H9 (cell line): ENCODE data around the gene PPM1H. TPM values are rescaled to one million over a fixed set of nuclear protein-coding genes. Genes with fewer than 3 reads are reported as not detected.

Experiments used
- DNase-seq: peaks from one replicate; pipeline ENCODE4 v3.0.0-alpha.2; 2017
- H2AFZ ChIP-seq: one replicate; pipeline ENCODE4 v1.6.1; 2013; ENCODE audit warnings: mild to moderate bottlenecking, low read length, control low read depth, moderate library complexity
- H2AK5ac ChIP-seq: 2 replicates; pipeline ENCODE4 v1.6.1; 2013; ENCODE audit warnings: low read length, control low read depth, mixed read lengths; ENCODE audit not compliant: insufficient read length
- H2BK120ac ChIP-seq: one replicate; pipeline ENCODE4 v1.6.1; 2013; ENCODE audit warnings: low read depth, mild to moderate bottlenecking, low read length, control low read depth, inconsistent platforms; ENCODE audit not compliant: poor library complexity, severe bottlenecking
- H2BK12ac ChIP-seq: 2 replicates; pipeline ENCODE4 v1.6.1; 2013; ENCODE audit warnings: low read length, control low read depth, mixed read lengths, low read depth; ENCODE audit not compliant: insufficient read length
- H2BK15ac ChIP-seq: 2 replicates; pipeline ENCODE4 v1.6.1; 2013; ENCODE audit warnings: low read depth, low read length, control low read depth
- H2BK20ac ChIP-seq: one replicate; pipeline ENCODE4 v1.6.1; 2013; ENCODE audit warnings: low read depth, mild to moderate bottlenecking, low read length, control low read depth, inconsistent platforms; ENCODE audit not compliant: poor library complexity, severe bottlenecking
- H2BK5ac ChIP-seq: 2 replicates; pipeline ENCODE4 v1.6.1; 2013; ENCODE audit warnings: low read length, control low read depth, mixed read lengths; ENCODE audit not compliant: insufficient read length
- H3K14ac ChIP-seq: 2 replicates; pipeline ENCODE4 v1.6.1; 2013; ENCODE audit warnings: low read length, control low read depth; ENCODE audit not compliant: insufficient read depth
- H3K18ac ChIP-seq: 2 replicates; pipeline ENCODE4 v1.6.1; 2013; ENCODE audit warnings: low read depth, mild to moderate bottlenecking, mixed read lengths, low read length, control low read depth; ENCODE audit not compliant: insufficient read length
- H3K23ac ChIP-seq: 2 replicates; pipeline ENCODE4 v1.6.1; 2013; ENCODE audit warnings: low read length, control low read depth, mixed read lengths, low read depth; ENCODE audit not compliant: insufficient read length
- H3K23me2 ChIP-seq: 2 replicates; pipeline ENCODE4 v1.6.1; 2013; ENCODE audit warnings: low read depth, mild to moderate bottlenecking, mixed read lengths, low read length, control low read depth; ENCODE audit not compliant: insufficient read length, poor library complexity, severe bottlenecking
- H3K27ac ChIP-seq: 2 replicates; pipeline ENCODE4 v1.5.1; 2013; ENCODE audit warnings: low read length, control low read depth, mixed read lengths, low read depth; ENCODE audit not compliant: insufficient read length
- H3K27me3 ChIP-seq: 2 replicates; pipeline ENCODE4 v1.6.1; 2013; ENCODE audit warnings: low read length, control low read depth, inconsistent platforms; ENCODE audit not compliant: insufficient read depth
- H3K4ac ChIP-seq: 2 replicates; pipeline ENCODE4 v1.6.1; 2013; ENCODE audit warnings: low read depth, mild to moderate bottlenecking, control low read depth, inconsistent platforms, low read length, moderate library complexity
- H3K4me1 ChIP-seq: 2 replicates; pipeline ENCODE4 v1.6.1; 2013; ENCODE audit warnings: low read length, control low read depth, inconsistent platforms; ENCODE audit not compliant: insufficient read depth
- H3K4me2 ChIP-seq: 2 replicates; pipeline ENCODE4 v1.6.1; 2013; ENCODE audit warnings: low read length, control low read depth, mixed read lengths; ENCODE audit not compliant: insufficient read length, insufficient read depth
- H3K56ac ChIP-seq: 2 replicates; pipeline ENCODE4 v1.6.1; 2013; ENCODE audit warnings: low read depth, mild to moderate bottlenecking, mixed read lengths, low read length, control low read depth; ENCODE audit not compliant: insufficient read length
- H3K79me1 ChIP-seq: 2 replicates; pipeline ENCODE4 v1.6.1; 2013; ENCODE audit warnings: low read depth, mild to moderate bottlenecking, moderate library complexity, low read length, control low read depth, inconsistent platforms; ENCODE audit not compliant: insufficient read depth, poor library complexity, severe bottlenecking
- H3K79me2 ChIP-seq: 2 replicates; pipeline ENCODE4 v1.6.1; 2013; ENCODE audit warnings: low read length, control low read depth, inconsistent platforms; ENCODE audit not compliant: insufficient read depth
- H3K9ac ChIP-seq: 2 replicates; pipeline ENCODE4 v1.6.1; 2013; ENCODE audit warnings: low read length, control low read depth, mixed read lengths; ENCODE audit not compliant: insufficient read length; ENCODE audit errors: extremely low read depth
- H3K9me3 ChIP-seq: one replicate; pipeline ENCODE4 v1.6.1; 2013; ENCODE audit warnings: low read depth, low read length, inconsistent platforms; ENCODE audit not compliant: control insufficient read depth
- H3T11ph ChIP-seq: one replicate; pipeline ENCODE4 v1.6.1; 2013; ENCODE audit warnings: mild to moderate bottlenecking, low read length, control low read depth, inconsistent platforms
- H4K20me1 ChIP-seq: one replicate; pipeline ENCODE4 v1.6.1; 2013; ENCODE audit not compliant: control insufficient read depth, insufficient read length, insufficient read depth
- H4K5ac ChIP-seq: 2 replicates; pipeline ENCODE4 v1.6.1; 2013; ENCODE audit warnings: low read depth, mild to moderate bottlenecking, mixed read lengths, low read length, control low read depth; ENCODE audit not compliant: insufficient read length
- H4K8ac ChIP-seq: replicated peaks from 2 replicates; pipeline ENCODE4 v1.6.1; 2013; ENCODE audit warnings: low read length, control low read depth, mixed read lengths, low read depth; ENCODE audit not compliant: insufficient read length
- H4K91ac ChIP-seq: 2 replicates; pipeline ENCODE4 v1.6.1; 2013; ENCODE audit warnings: low read depth, mild to moderate bottlenecking, moderate library complexity, mixed read lengths, low read length, control low read depth; ENCODE audit not compliant: insufficient read length
- H3K27ac Mint-ChIP-seq, 3 experiments: 2 replicates in 2 of 3; 3 replicates in 1 of 3; pipeline ENCODE4 v1.8.0; 2020 to 2021; ENCODE audit warnings: mixed read lengths in 3 of 3, mild to moderate bottlenecking in 1 of 3, moderate library complexity in 1 of 3
- H3K27me3 Mint-ChIP-seq: 2 replicates; pipeline ENCODE4 v1.8.0; 2021; ENCODE audit warnings: low read depth, mild to moderate bottlenecking, moderate library complexity, mixed read lengths
- H3K36me3 Mint-ChIP-seq, 3 experiments: 2 replicates in 2 of 3; 3 replicates in 1 of 3; pipeline ENCODE4 v1.8.0; 2020 to 2021; ENCODE audit warnings: low read depth in 3 of 3, mixed read lengths in 3 of 3; ENCODE audit not compliant: insufficient read depth in 1 of 3
- H3K4me1 Mint-ChIP-seq, 2 experiments: 2 replicates each; pipeline ENCODE4 v1.8.0; 2020; ENCODE audit warnings: mixed read lengths in 2 of 2
- H3K4me3 Mint-ChIP-seq, 2 experiments: 2 replicates in 1 of 2; 3 replicates in 1 of 2; pipeline ENCODE4 v1.8.0; 2020 to 2021; ENCODE audit warnings: mild to moderate bottlenecking in 2 of 2, mixed read lengths in 2 of 2, moderate library complexity in 1 of 2
- H3K9me3 Mint-ChIP-seq, 2 experiments: 2 replicates in 1 of 2; 3 replicates in 1 of 2; pipeline ENCODE4 v1.8.0; 2020; ENCODE audit warnings: mild to moderate bottlenecking in 2 of 2, mixed read lengths in 2 of 2, moderate library complexity in 1 of 2
- WGBS: extraction: QIAGEN DNeasy Blood & Tissue Kit; methylation state at CpG from one replicate; pipeline ENCODE4 v1.1.7; 2013; ENCODE audit warnings: missing lambda C conversion rate, low lambda C conversion rate, mixed read lengths; ENCODE audit not compliant: insufficient read length; ENCODE audit errors: extremely low coverage; 5-methylcytosine and 5-hydroxymethylcytosine counted together
- total RNA-seq: library from RNA; stranded (reverse); gene quantifications from 2 replicates; pipeline ENCODE4 v1.2.1, GENCODE V29; 2021
- TF ChIP-seq, protein P1 (sequence below): fragments of 200-600 bp; sonication (generic); conservative IDR thresholded peaks from 3 replicates; pipeline ENCODE4 v1.8.0; 2021; ENCODE audit warnings: antibody characterized with exemption, mild to moderate bottlenecking

Gene PPM1H
- total RNA-seq, 1 experiment from 2014 or later: 22.1 TPM

DNA sequence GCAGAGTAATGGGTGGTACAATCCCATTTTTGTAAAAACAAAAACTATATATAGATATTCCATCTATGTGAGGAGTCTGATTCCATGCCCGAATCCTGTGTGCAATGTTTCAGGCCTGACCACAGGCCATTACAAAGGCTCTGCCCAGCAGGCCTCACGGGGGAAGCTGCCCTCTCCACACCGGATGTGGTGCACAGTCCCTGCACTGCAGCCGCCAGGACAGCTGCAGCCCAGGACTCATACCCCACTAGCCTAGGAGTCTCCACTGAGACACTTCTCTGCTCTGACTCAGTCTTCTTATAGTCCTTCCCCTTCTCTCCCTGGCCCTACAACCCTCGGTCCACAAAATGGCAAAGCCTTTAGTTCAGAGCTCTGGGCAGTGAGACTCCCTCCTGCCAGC is 190.4 kb downstream of the PPM1H start:
- Mint-ChIP-seq H3K4me3 (no peak overlapping the region), H3K4me1 (peaks cover 19 to 20% of the 10 kb centered on the region in 2 experiments), H3K27me3 (no peaks in the 10 kb centered on the region), H3K27ac (peak overlapping the region in 2 of 3 experiments; percentile 50 to 57; a peak in 3 of 7 replicates), H3K36me3 (no peaks in the 10 kb centered on the region), H3K9me3 (no peaks in the 10 kb centered on the region)
- no peak overlapping the region for H2BK5ac ChIP-seq
- no peaks in the 10 kb centered on the region for H4K20me1 ChIP-seq
- H3K14ac ChIP-seq: no peak overlapping the region
- no peaks in the 10 kb centered on the region for H3K9me3 ChIP-seq
- no peak overlapping the region for H4K8ac ChIP-seq
- H4K5ac ChIP-seq: no peak overlapping the region
- H3K79me1 ChIP-seq: no peaks in the 10 kb centered on the region
- no peak overlapping the region for H3K4ac ChIP-seq
- H2AFZ ChIP-seq: no peak overlapping the region
- no peak overlapping the region for H3K18ac ChIP-seq
- no peaks in the 10 kb centered on the region for H3K23me2 ChIP-seq
- WGBS: no CpG with 5 or more reads among the region's 5 CpGs
- no peak overlapping the region for H2BK12ac ChIP-seq
- H2BK120ac ChIP-seq: no peak overlapping the region
- no peak overlapping the region for H3K56ac ChIP-seq
- H4K91ac ChIP-seq: no peak overlapping the region
- no peak for DNase-seq
- H3T11ph ChIP-seq: no peak overlapping the region
- no peak overlapping the region for H2BK15ac ChIP-seq
- no peak overlapping the region for H3K4me2 ChIP-seq
- no peak overlapping the region for H3K9ac ChIP-seq
- TF ChIP-seq, protein P1, sequence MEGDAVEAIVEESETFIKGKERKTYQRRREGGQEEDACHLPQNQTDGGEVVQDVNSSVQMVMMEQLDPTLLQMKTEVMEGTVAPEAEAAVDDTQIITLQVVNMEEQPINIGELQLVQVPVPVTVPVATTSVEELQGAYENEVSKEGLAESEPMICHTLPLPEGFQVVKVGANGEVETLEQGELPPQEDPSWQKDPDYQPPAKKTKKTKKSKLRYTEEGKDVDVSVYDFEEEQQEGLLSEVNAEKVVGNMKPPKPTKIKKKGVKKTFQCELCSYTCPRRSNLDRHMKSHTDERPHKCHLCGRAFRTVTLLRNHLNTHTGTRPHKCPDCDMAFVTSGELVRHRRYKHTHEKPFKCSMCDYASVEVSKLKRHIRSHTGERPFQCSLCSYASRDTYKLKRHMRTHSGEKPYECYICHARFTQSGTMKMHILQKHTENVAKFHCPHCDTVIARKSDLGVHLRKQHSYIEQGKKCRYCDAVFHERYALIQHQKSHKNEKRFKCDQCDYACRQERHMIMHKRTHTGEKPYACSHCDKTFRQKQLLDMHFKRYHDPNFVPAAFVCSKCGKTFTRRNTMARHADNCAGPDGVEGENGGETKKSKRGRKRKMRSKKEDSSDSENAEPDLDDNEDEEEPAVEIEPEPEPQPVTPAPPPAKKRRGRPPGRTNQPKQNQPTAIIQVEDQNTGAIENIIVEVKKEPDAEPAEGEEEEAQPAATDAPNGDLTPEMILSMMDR: no peak
- H2BK20ac ChIP-seq: no peak overlapping the region
- no peak overlapping the region for H2AK5ac ChIP-seq
- H3K4me1 ChIP-seq: no peaks in the 10 kb centered on the region
- H3K27ac ChIP-seq: no peak overlapping the region
- no peak overlapping the region for H3K23ac ChIP-seq
- H3K79me2 ChIP-seq: no peaks in the 10 kb centered on the region
- H3K27me3 ChIP-seq: no peaks in the 10 kb centered on the region
